Measurements from ENCODE around the gene MPL.
"Not testable (repeated sequence)": the region's sequence is repeated elsewhere in the genome, so short reads cannot be mapped to it uniquely, and the experiment has no call there.

MPL gene

GRCh38 chr1:43383449-43383848 is 45.8 kb downstream of the MPL start:
- Mint-ChIP-seq H3K36me3 (ENCODE audit: low read depth) (peaks cover 67% of the 10 kb centered on the region), H3K4me3 (no peak overlapping the region), H3K27ac (no peak overlapping the region), H3K27me3 (no peaks in the 10 kb centered on the region), H3K4me1 (ENCODE audit: low read depth) (peaks cover 21% of the 10 kb centered on the region), H3K9me3 (no peaks in the 10 kb centered on the region)

GRCh38 chr1:43386676-43387075 is 49.1 kb downstream of the MPL start:
- Mint-ChIP-seq H3K36me3 (ENCODE audit: low read depth) (peaks cover 55% of the 10 kb centered on the region), H3K4me1 (ENCODE audit: low read depth) (peaks cover 43% of the 10 kb centered on the region), H3K27me3 (no peaks in the 10 kb centered on the region), H3K4me3 (no peak overlapping the region), H3K9me3 (no peaks in the 10 kb centered on the region), H3K27ac (no peak overlapping the region)

GRCh38 chr1:43387976-43388599 is 50.5 kb downstream of the MPL start:
- Mint-ChIP-seq H3K27me3 (no peaks in the 10 kb centered on the region), H3K9me3 (no peaks in the 10 kb centered on the region), H3K36me3 (ENCODE audit: low read depth) (peaks cover 44% of the 10 kb centered on the region), H3K27ac (peak overlapping the region; percentile 100), H3K4me3 (peak overlapping the region; percentile 100), H3K4me1 (ENCODE audit: low read depth) (peaks cover 38% of the 10 kb centered on the region)

- Mint-ChIP-seq H3K27ac (peak overlapping the region; percentile 100), H3K27me3 (no peaks in the 10 kb centered on the region), H3K36me3 (ENCODE audit: low read depth) (peaks cover 39% of the 10 kb centered on the region), H3K4me3 (peak overlapping the region; percentile 100), H3K9me3 (no peaks in the 10 kb centered on the region), H3K4me1 (ENCODE audit: low read depth) (peaks cover 38% of the 10 kb centered on the region)
Measured at GRCh38 chr1:43388613-43389012, 51.0 kb downstream of the MPL start.

GRCh38 chr1:43389326-43390313 is 52.0 kb downstream of the MPL start, which contains the start of the genes MED8 and SZT2:
MED8 (minus strand) TSS chr1:43389800; CDS start chr1:43389764, 36 bp downstream.
SZT2 (plus strand) TSS chr1:43389899; CDS start chr1:43389969, 70 bp downstream.
- Mint-ChIP-seq H3K27me3 (no peaks in the 10 kb centered on the region), H3K4me3 (peak within 1 kb of the TSS; percentile 100), H3K27ac (peak within 1 kb of the TSS; percentile 100), H3K36me3 (ENCODE audit: low read depth) (peaks cover 30% of the 10 kb centered on the region), H3K4me1 (ENCODE audit: low read depth) (peaks cover 38% of the 10 kb centered on the region), H3K9me3 (no peaks in the 10 kb centered on the region)

- Mint-ChIP-seq H3K9me3 (no peaks in the 10 kb centered on the region), H3K27ac (no peak overlapping the region), H3K4me3 (no peak overlapping the region), H3K27me3 (no peaks in the 10 kb centered on the region), H3K4me1 (ENCODE audit: low read depth) (peaks cover 35% of the 10 kb centered on the region), H3K36me3 (ENCODE audit: low read depth) (peaks cover 19% of the 10 kb centered on the region)
Measured at GRCh38 chr1:43392702-43393101, 55.1 kb downstream of the MPL start.

DNA sequence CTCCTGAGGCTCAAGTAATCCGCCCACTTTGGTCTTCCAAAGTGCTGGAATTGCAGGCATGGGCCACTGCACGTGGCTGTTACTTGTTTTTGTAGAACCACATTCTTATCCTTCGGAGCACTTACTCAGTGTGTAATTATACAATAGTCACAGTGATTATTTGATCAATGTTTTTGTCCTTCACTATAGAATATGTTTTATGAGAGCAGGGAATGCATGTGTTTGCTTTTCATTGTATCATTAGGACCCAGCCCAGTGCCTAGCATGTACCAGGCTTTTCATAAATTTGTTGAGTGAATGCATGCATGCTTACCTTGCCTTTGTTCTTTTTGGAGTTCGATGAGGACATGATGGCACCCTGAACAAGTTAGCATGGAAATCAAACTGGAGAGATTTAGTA is 57.9 kb downstream of the MPL start:
- Mint-ChIP-seq H3K27me3 (no peaks in the 10 kb centered on the region), H3K4me1 (ENCODE audit: low read depth) (peaks cover 9% of the 10 kb centered on the region), H3K27ac (no peak overlapping the region), H3K36me3 (ENCODE audit: low read depth) (peaks cover 23% of the 10 kb centered on the region), H3K4me3 (no peak overlapping the region), H3K9me3 (no peaks in the 10 kb centered on the region)

DNA sequence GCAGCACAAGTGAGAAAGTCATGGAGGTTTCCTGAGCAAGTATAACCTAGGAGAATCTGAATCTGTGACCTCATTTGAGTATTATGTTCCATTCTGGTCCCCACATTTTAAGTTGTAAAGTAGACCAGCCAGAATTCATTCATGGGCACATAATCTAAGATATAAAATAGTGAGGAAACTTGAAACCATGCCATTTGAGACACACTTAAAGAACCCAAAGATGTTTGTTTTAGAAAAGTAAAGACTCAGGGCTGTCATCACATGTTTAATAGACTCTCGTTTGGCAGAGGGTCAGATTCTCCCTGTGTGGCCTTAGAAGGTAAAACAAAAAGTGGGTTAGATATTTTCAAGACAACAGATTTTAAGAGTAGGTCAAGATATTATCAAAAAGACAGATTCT is 58.4 kb downstream of the MPL start:
- H3K27me3 Mint-ChIP-seq, result no peaks in the 10 kb centered on the region
- no peaks in the 10 kb centered on the region for H3K9me3 Mint-ChIP-seq
- H3K27ac Mint-ChIP-seq, result no peak overlapping the region
- H3K4me1 Mint-ChIP-seq (ENCODE audit: low read depth), result peaks cover 4% of the 10 kb centered on the region
- H3K4me3 Mint-ChIP-seq, result no peak overlapping the region
- peaks cover 23% of the 10 kb centered on the region for H3K36me3 Mint-ChIP-seq (ENCODE audit: low read depth)

DNA sequence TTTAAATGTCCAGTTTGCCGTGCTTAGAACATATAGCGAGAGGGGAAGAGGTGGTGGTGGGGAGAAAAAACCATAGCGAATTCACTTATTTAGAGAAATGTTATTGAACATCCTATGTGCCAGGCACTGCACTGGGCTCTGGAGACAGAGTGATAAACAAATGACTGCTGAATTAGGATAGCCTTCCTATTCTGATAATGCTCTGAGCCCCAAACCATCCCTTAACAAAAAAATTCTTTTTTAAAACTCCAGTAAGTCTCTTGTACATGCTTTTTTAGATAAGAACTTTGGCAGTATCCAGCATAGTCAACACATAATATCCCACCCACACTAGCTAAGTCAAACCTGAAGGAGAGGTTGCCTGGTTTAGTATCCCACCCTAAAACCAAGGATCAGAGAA is 60.6 kb downstream of the MPL start:
- Mint-ChIP-seq H3K27me3 (no peaks in the 10 kb centered on the region), H3K9me3 (no peaks in the 10 kb centered on the region), H3K27ac (no peak overlapping the region), H3K36me3 (ENCODE audit: low read depth) (peaks cover 27% of the 10 kb centered on the region), H3K4me3 (no peak overlapping the region), H3K4me1 (ENCODE audit: low read depth) (no peaks in the 10 kb centered on the region)

- H3K27ac Mint-ChIP-seq, result not testable (repeated sequence)
Measured at GRCh38 chr1:43400441-43400840, 62.8 kb downstream of the MPL start.

DNA sequence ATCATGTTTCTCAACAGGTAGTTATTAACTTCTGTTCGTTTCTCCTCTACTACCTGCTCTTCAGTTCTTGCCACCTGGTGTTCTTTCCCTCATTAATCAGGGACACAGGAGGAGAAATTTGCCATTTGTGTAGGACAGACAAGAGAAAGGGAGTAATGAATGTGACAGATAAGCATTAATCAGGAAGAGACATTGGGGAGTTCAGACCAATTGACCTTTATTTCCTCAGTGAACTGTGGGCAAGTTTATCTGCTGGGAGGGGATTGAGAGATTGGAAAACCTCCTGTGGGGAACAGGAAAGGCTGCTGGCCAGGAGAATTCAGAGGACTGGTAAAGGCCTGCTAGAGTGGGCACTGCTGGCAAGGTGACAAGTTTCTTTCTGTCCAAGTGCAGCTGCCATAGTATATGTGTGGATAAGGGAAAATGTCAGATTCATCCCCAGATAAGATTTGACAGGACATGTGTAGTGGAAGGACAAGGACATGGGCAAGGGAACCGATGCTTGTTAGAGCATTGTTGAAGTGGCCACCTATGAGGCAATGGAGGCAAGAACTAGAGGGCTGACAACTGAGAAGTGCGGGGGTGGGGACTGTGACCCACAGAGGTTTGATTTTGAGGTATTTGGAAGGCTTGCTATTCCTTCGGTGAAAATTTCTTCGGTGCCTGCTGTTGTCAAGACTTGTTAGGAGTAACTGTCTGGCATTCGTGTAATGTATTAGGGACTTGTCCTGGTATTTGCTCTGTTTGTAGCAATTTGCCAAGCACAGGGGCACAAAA is 64.7 kb downstream of the MPL start:
- Mint-ChIP-seq H3K4me1 (ENCODE audit: low read depth) (no peaks in the 10 kb centered on the region), H3K27ac (no peak overlapping the region), H3K36me3 (ENCODE audit: low read depth) (peaks cover 44% of the 10 kb centered on the region), H3K4me3 (no peak overlapping the region), H3K9me3 (no peaks in the 10 kb centered on the region), H3K27me3 (no peaks in the 10 kb centered on the region)

More at GRCh38 chr1:43400441-43400840, 62.8 kb downstream of the MPL start:
- not testable (repeated sequence) for H3K4me3 Mint-ChIP-seq; H3K9me3 Mint-ChIP-seq; H3K27me3 Mint-ChIP-seq; H3K4me1 Mint-ChIP-seq (ENCODE audit: low read depth)
- peaks cover 41% of the 10 kb centered on the region for H3K36me3 Mint-ChIP-seq (ENCODE audit: low read depth)
